ENCODE measurements around the gene CNTN1. TPM values are rescaled to one million over a fixed set of nuclear protein-coding genes. Genes with fewer than 3 reads are reported as not detected.
"Not testable (repeated sequence)": the region's sequence is repeated elsewhere in the genome, so short reads cannot be mapped to it uniquely, and the experiment has no call there.

The CNTN1 gene
- total RNA-seq, 1 donor from 2014 or later = 27.1 TPM

DNA sequence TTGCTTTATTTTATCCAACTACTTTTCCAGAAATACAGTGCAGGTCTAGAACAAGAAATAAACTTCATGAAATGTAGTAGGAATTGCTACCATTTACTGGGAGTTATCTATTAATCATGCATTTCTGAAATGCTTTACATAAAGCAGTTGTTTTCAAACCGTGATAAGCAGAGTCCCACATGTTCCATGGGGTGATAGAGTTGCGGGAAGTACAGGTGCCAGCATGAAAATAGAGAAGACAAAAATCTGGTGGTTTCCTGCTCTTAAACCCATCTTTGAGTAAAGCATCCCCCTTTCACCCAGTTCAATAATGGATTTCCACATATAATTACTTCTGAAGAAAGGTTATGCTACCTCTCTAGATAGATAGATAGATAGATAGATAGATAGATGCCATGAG, 372.2 kb downstream of the CNTN1 start:
- no peak overlapping the region for H3K4me3 ChIP-seq (ENCODE audit: low read length in 3 of 3)
- H3K36me3 ChIP-seq (ENCODE audit: control insufficient read depth in 3 of 3, insufficient read depth in 3 of 3, low read length in 3 of 3) = no peaks in the 10 kb centered on the region
- no peaks in the 10 kb centered on the region for H3K27me3 ChIP-seq (ENCODE audit: control insufficient read depth in 3 of 3, insufficient read depth in 3 of 3, low read length in 3 of 3)
- H3K4me1 ChIP-seq (ENCODE audit: control insufficient read depth in 3 of 3, insufficient read depth in 3 of 3, low read length in 3 of 3) = no peaks in the 10 kb centered on the region
- no peaks in the 10 kb centered on the region for H3K9me3 ChIP-seq (ENCODE audit: control insufficient read depth in 3 of 3, low read length in 3 of 3)
- H3K9ac ChIP-seq (ENCODE audit: low read depth in 1 of 3, low read length in 3 of 3) = no peak overlapping the region
- no peak overlapping the region for H3K27ac ChIP-seq (ENCODE audit: low read depth, low read length)

DNA sequence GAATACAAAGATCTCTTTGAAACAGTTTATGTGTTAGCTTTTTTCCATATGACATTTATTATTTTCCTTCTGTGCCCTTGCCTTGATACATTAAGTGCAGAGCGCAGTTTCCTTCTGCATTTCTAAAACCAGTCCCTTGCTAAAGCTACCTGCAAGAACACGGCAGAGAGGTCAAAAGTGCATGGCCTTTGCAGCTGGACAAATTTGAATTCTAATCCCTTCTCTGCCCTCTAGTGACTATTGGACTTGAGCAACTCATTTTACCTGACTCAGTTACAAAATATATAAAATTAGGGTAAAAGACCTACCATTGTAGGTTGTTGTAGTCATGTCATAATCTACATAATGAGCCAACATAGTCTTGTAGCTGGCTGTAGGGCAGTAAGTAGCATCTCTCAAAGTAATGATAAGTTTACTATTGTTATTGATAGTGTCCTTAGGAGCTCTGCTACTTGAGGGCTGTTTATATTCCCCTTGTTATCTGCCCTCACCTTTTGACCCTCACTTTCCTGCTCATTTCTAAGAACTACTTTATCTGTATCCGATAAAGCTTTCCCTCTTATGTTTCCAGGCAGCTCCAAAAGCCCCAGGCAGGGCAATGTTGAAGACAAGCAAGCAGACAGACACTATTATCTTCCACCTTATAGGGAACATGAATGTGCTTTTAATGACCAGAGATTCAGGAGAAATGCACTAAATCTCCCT, 375.9 kb downstream of the CNTN1 start:
- H3K27me3 ChIP-seq (ENCODE audit: control insufficient read depth in 3 of 3, insufficient read depth in 3 of 3, low read length in 3 of 3) = no peaks in the 10 kb centered on the region
- H3K4me3 ChIP-seq (ENCODE audit: low read length in 3 of 3) = no peak overlapping the region
- no peaks in the 10 kb centered on the region for H3K9me3 ChIP-seq (ENCODE audit: control insufficient read depth in 3 of 3, low read length in 3 of 3)
- H3K36me3 ChIP-seq (ENCODE audit: control insufficient read depth in 3 of 3, insufficient read depth in 3 of 3, low read length in 3 of 3) = no peaks in the 10 kb centered on the region
- H3K4me1 ChIP-seq (ENCODE audit: control insufficient read depth in 3 of 3, insufficient read depth in 3 of 3, low read length in 3 of 3) = no peaks in the 10 kb centered on the region
- no peak overlapping the region for H3K9ac ChIP-seq (ENCODE audit: low read depth in 1 of 3, low read length in 3 of 3)
- no peak overlapping the region for H3K27ac ChIP-seq (ENCODE audit: low read depth, low read length)

DNA sequence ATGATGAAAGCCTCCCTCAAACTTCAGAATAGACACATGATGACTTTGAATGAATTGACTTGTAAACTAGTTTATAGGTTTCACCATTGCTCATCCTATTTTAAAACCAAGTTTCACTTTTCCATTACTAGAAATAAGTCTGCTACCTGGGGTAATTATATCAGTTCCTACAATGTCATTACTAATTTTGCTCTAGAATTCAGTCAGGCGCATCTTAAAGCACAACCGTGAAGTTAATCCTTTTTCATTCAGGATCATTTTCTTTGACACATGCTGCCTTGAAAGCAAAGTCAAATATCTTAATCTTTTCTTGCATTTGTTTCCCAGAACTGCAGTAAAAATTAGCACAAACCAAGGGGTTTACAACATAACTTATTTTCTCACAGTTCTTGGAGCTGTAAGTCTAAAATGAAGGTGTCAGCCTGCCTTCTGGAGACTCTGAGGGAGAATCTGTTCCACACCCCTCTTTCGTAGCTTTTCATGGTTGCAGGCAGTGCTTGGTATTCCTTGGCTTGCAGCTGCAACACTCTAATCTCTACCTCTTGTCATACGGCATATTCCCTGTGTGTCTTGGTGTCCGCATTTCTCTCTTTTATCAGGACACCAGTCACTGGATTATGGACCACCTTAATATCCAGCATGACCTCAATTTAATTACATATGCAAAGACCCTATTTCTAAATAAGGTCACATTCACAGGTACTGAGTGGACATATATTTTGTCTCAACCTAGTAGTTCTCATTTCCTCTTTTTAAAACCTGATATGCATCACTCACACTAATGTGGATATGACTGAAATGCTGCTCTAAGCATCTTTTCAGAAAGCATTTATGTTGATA, 381.6 kb downstream of the CNTN1 start:
- no peak overlapping the region for H3K9ac ChIP-seq (ENCODE audit: low read depth in 1 of 3, low read length in 3 of 3)
- no peaks in the 10 kb centered on the region for H3K27me3 ChIP-seq (ENCODE audit: control insufficient read depth in 3 of 3, insufficient read depth in 3 of 3, low read length in 3 of 3)

DNA sequence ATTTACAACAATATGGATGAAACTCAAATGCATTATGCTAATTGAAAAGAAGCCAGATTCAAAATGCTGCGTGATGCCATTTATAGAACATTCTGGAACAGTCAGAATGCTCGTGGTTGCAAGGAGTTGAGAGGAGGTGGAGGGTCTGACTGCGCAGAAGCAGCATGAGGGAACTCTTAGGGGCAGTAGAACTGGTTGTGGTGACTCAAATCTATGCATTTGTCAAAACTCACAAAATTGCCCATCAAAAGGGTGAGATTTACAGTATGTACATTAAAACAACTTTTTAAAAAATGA, 382.2 kb downstream of the CNTN1 start:
- no peaks in the 10 kb centered on the region for H3K27me3 ChIP-seq (ENCODE audit: control insufficient read depth in 3 of 3, insufficient read depth in 3 of 3, low read length in 3 of 3)
- H3K36me3 ChIP-seq (ENCODE audit: control insufficient read depth in 3 of 3, insufficient read depth in 3 of 3, low read length in 3 of 3) = no peaks in the 10 kb centered on the region
- H3K27ac ChIP-seq (ENCODE audit: low read depth, low read length) = no peak overlapping the region
- no peaks in the 10 kb centered on the region for H3K9me3 ChIP-seq (ENCODE audit: control insufficient read depth in 3 of 3, low read length in 3 of 3)
- no peak overlapping the region for H3K9ac ChIP-seq (ENCODE audit: low read depth in 1 of 3, low read length in 3 of 3)
- H3K4me3 ChIP-seq (ENCODE audit: low read length in 3 of 3) = no peak overlapping the region
- no peaks in the 10 kb centered on the region for H3K4me1 ChIP-seq (ENCODE audit: control insufficient read depth in 3 of 3, insufficient read depth in 3 of 3, low read length in 3 of 3)

More for the DNA sequence above, 381.6 kb downstream of the CNTN1 start:
- Histone ChIP-seq H3K36me3 (ENCODE audit: control insufficient read depth in 3 of 3, insufficient read depth in 3 of 3, low read length in 3 of 3) (no peaks in the 10 kb centered on the region), H3K9me3 (ENCODE audit: control insufficient read depth in 3 of 3, low read length in 3 of 3) (no peaks in the 10 kb centered on the region), H3K27ac (ENCODE audit: low read depth, low read length) (no peak overlapping the region), H3K4me1 (ENCODE audit: control insufficient read depth in 3 of 3, insufficient read depth in 3 of 3, low read length in 3 of 3) (no peaks in the 10 kb centered on the region), H3K4me3 (ENCODE audit: low read length in 3 of 3) (no peak overlapping the region)

DNA sequence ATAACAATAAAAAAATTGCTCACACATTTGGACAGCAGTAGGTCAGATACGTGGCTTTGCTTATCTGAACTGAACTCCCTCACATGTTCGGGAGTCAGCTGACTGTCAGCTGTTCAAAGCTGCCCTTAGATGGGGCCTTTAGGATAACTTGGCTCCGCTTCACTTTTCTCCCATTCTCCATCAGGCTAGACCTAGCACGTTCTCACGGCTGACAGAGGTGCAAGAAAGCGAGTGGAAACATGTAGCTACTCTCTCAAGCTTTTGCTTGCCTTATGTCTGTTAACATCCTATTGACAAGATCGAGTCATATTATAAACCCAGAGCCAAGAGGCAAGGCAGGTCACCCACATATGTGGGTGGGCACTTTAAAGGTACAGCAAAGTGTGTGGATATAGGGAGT, 383.9 kb downstream of the CNTN1 start:
- Histone ChIP-seq H3K9ac (ENCODE audit: low read depth in 1 of 3, low read length in 3 of 3) (no peak overlapping the region), H3K27me3 (ENCODE audit: control insufficient read depth in 3 of 3, insufficient read depth in 3 of 3, low read length in 3 of 3) (no peaks in the 10 kb centered on the region), H3K36me3 (ENCODE audit: control insufficient read depth in 3 of 3, insufficient read depth in 3 of 3, low read length in 3 of 3) (no peaks in the 10 kb centered on the region), H3K27ac (ENCODE audit: low read depth, low read length) (no peak overlapping the region), H3K9me3 (ENCODE audit: control insufficient read depth in 3 of 3, low read length in 3 of 3) (no peaks in the 10 kb centered on the region), H3K4me1 (ENCODE audit: control insufficient read depth in 3 of 3, insufficient read depth in 3 of 3, low read length in 3 of 3) (no peaks in the 10 kb centered on the region), H3K4me3 (ENCODE audit: low read length in 3 of 3) (no peak overlapping the region)

DNA sequence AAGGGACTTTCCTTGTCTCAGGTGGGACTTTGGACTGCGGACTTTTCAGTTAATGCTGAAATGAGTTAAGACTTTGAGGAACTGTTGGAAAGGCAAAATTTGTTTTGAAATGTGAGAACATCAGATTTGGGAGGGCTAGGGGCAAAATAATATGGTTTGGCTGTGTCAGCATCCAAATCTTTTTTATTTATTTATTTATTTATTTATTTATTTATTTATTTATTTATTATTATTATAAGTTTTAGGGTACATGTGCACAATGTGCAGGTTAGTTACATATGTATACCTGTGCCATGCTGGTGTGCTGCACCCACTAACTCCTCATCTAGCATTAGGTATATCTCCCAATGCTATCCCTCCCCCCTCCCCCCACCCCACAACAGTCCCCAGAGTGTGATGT, 389.0 kb downstream of the CNTN1 start:
- not testable (repeated sequence) for H3K9ac ChIP-seq (ENCODE audit: low read depth in 1 of 3, low read length in 3 of 3); H3K4me1 ChIP-seq (ENCODE audit: control insufficient read depth in 3 of 3, insufficient read depth in 3 of 3, low read length in 3 of 3); H3K9me3 ChIP-seq (ENCODE audit: control insufficient read depth in 3 of 3, low read length in 3 of 3); H3K27ac ChIP-seq (ENCODE audit: low read depth, low read length); H3K36me3 ChIP-seq (ENCODE audit: control insufficient read depth in 3 of 3, insufficient read depth in 3 of 3, low read length in 3 of 3); H3K27me3 ChIP-seq (ENCODE audit: control insufficient read depth in 3 of 3, insufficient read depth in 3 of 3, low read length in 3 of 3); H3K4me3 ChIP-seq (ENCODE audit: low read length in 3 of 3)

DNA sequence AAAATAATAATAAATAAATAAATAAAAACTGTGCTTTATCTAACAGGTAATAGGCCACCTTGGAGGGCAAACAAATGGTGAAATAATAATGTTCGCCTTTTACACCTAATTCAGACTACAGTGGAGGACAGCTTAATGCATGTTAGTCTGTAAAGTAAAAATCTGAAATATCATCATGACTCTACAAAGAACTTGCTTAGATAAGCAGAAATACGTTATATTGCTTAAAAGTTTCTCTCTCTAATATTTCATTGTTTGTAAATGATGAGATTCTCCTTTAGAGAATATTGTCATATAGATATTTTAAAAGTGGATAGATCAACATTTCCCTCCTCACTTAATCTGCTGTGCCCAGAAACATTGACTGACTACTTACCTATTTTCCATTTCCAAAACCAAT, 397.2 kb downstream of the CNTN1 start:
- Histone ChIP-seq H3K36me3 (ENCODE audit: control insufficient read depth in 3 of 3, insufficient read depth in 3 of 3, low read length in 3 of 3) (no peaks in the 10 kb centered on the region), H3K9ac (ENCODE audit: low read depth in 1 of 3, low read length in 3 of 3) (no peak overlapping the region), H3K27me3 (ENCODE audit: control insufficient read depth in 3 of 3, insufficient read depth in 3 of 3, low read length in 3 of 3) (no peaks in the 10 kb centered on the region), H3K4me1 (ENCODE audit: control insufficient read depth in 3 of 3, insufficient read depth in 3 of 3, low read length in 3 of 3) (no peaks in the 10 kb centered on the region), H3K4me3 (ENCODE audit: low read length in 3 of 3) (no peak overlapping the region), H3K27ac (ENCODE audit: low read depth, low read length) (no peak overlapping the region), H3K9me3 (ENCODE audit: control insufficient read depth in 3 of 3, low read length in 3 of 3) (no peaks in the 10 kb centered on the region)

DNA sequence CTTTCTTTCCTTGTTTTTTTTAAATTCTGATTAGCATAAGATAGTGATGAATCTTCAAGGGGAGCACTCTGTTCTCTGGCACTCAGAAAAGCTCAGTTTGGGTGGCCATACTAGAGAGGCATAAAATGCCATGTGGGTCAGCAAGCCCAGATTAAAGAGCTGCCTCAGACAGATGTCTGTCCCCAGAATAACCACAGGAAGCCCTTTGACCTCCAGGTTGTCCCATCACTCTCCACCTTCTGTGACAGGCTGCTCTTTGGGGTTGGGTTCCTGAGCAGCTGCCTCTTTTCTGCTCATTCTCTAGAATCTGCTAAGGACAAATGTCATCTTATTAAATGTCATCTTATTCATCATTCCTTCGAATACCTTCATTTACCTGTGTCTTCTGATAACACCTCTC, 399.9 kb downstream of the CNTN1 start:
- no peak overlapping the region for H3K4me3 ChIP-seq (ENCODE audit: low read length in 3 of 3)
- H3K4me1 ChIP-seq (ENCODE audit: control insufficient read depth in 3 of 3, insufficient read depth in 3 of 3, low read length in 3 of 3) = no peaks in the 10 kb centered on the region
- H3K9me3 ChIP-seq (ENCODE audit: control insufficient read depth in 3 of 3, low read length in 3 of 3) = no peaks in the 10 kb centered on the region
- H3K27ac ChIP-seq (ENCODE audit: low read depth, low read length) = no peak overlapping the region
- H3K27me3 ChIP-seq (ENCODE audit: control insufficient read depth in 3 of 3, insufficient read depth in 3 of 3, low read length in 3 of 3) = no peaks in the 10 kb centered on the region
- H3K9ac ChIP-seq (ENCODE audit: low read depth in 1 of 3, low read length in 3 of 3) = no peak overlapping the region
- H3K36me3 ChIP-seq (ENCODE audit: control insufficient read depth in 3 of 3, insufficient read depth in 3 of 3, low read length in 3 of 3) = no peaks in the 10 kb centered on the region

DNA sequence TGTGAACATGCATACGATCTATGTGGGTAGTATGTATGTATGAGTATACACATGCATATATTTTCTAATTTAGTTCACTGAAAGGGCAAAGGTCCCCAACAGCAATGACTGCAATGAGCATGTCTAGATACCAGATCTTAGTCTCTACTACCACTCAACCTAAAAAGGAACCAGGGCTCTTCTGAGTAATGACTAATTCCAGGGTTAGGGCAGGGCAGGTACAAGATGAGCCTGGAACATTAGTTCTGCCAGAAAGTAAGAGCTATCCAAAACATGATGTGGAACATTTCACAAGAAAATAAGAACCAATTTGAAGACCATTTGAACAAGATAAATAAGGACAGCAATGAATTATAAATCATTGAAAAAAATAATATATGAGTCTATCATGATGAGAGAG, 404.6 kb downstream of the CNTN1 start:
- Histone ChIP-seq H3K27ac (ENCODE audit: low read depth, low read length) (no peak overlapping the region), H3K27me3 (ENCODE audit: control insufficient read depth in 3 of 3, insufficient read depth in 3 of 3, low read length in 3 of 3) (no peaks in the 10 kb centered on the region), H3K4me1 (ENCODE audit: control insufficient read depth in 3 of 3, insufficient read depth in 3 of 3, low read length in 3 of 3) (no peaks in the 10 kb centered on the region), H3K9ac (ENCODE audit: low read depth in 1 of 3, low read length in 3 of 3) (no peak overlapping the region), H3K4me3 (ENCODE audit: low read length in 3 of 3) (no peak overlapping the region), H3K9me3 (ENCODE audit: control insufficient read depth in 3 of 3, low read length in 3 of 3) (no peaks in the 10 kb centered on the region), H3K36me3 (ENCODE audit: control insufficient read depth in 3 of 3, insufficient read depth in 3 of 3, low read length in 3 of 3) (no peaks in the 10 kb centered on the region)

DNA sequence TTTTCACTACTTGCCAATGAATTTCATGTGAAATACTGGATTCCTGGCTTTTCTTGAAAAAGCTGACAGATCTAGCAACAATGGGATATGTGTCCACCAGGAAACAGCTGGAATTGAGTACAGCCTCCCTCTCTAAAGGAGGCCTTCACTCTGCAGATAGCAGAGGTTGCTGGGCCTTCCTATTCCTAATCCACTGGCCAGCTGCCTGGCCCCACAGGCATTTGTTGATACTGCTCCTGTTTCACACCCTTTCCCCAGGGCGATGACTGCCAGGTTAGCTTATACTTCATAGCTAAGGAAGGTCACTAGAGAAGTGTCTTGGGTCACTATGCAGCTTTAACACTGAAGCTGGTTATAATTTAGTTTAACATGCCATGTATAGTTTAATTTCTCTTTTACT, 408.3 kb downstream of the CNTN1 start:
- no peak overlapping the region for H3K27ac ChIP-seq (ENCODE audit: low read depth, low read length)
- H3K4me3 ChIP-seq (ENCODE audit: low read length in 3 of 3) = no peak overlapping the region
- H3K9me3 ChIP-seq (ENCODE audit: control insufficient read depth in 3 of 3, low read length in 3 of 3) = no peaks in the 10 kb centered on the region
- H3K9ac ChIP-seq (ENCODE audit: low read depth in 1 of 3, low read length in 3 of 3) = no peak overlapping the region
- H3K36me3 ChIP-seq (ENCODE audit: control insufficient read depth in 3 of 3, insufficient read depth in 3 of 3, low read length in 3 of 3) = no peaks in the 10 kb centered on the region
- H3K27me3 ChIP-seq (ENCODE audit: control insufficient read depth in 3 of 3, insufficient read depth in 3 of 3, low read length in 3 of 3) = no peaks in the 10 kb centered on the region
- no peaks in the 10 kb centered on the region for H3K4me1 ChIP-seq (ENCODE audit: control insufficient read depth in 3 of 3, insufficient read depth in 3 of 3, low read length in 3 of 3)
